Esophagus squamous epithelium (tissue), 4 donors: Measurements from ENCODE around the gene RRP36.

Source experiments
- CTCF ChIP-seq, 6 experiments: fragments of 450-650 bp in 4 of 6; fragments of 200-600 bp in 2 of 6; sonication (generic) in 2 of 6; IDR thresholded peaks; one replicate each; pipeline ENCODE4 v1.5.1; 2016 to 2019; ENCODE audit warnings: antibody characterized with exemption in 6 of 6, mild to moderate bottlenecking in 4 of 6, moderate library complexity in 4 of 6
- POLR2A ChIP-seq, 4 donors: fragments of 450-650 bp; IDR thresholded peaks; one replicate each; pipeline ENCODE4 v1.6.1; 2017; ENCODE audit warnings: antibody characterized with exemption in 4 of 4, mild to moderate bottlenecking in 4 of 4, moderate library complexity in 3 of 4

GRCh38 chr6:43037706-43038105, 16.3 kb downstream of the RRP36 start:
- TF ChIP-seq CTCF (IDR thresholded peaks at IDR 0.05): no peak
- TF ChIP-seq POLR2A (IDR thresholded peaks at IDR 0.05): no peak
